ENCODE measurements around the gene WDR82. TPM values are rescaled to one million over a fixed set of nuclear protein-coding genes. Genes with fewer than 3 reads are reported as not detected.
A peak's percentile ranks its signal among the peaks of the same experiment; 100 is the strongest.

WDR82 gene
- total and polyA plus RNA-seq, 9 of the 15 experiments (the other 6 are each of a cell fraction or from before 2014, with no cell fraction given), result 6.4 to 62.9 (median 37.1) TPM

GRCh38 chr3:52277972-52278509 lies 408 bp downstream of the WDR82 start (continued):
- TF ChIP-seq ZNF224 (CRISPR knock-in tag; IDR thresholded peaks at IDR 0.05), result no peak
- TF ChIP-seq SRSF7 (optimal IDR thresholded peaks at IDR 0.05; ENCODE audit: low read depth, low read length), result no peak
- TF ChIP-seq RBM22 (IDR thresholded peaks at IDR 0.05; ENCODE audit: low read depth, low read length, poor library complexity, severe bottlenecking), result peak; percentile 25
- no peak for TF ChIP-seq CBFA2T2 (conservative IDR thresholded peaks at IDR 0.05)
- TF ChIP-seq, protein P1, sequence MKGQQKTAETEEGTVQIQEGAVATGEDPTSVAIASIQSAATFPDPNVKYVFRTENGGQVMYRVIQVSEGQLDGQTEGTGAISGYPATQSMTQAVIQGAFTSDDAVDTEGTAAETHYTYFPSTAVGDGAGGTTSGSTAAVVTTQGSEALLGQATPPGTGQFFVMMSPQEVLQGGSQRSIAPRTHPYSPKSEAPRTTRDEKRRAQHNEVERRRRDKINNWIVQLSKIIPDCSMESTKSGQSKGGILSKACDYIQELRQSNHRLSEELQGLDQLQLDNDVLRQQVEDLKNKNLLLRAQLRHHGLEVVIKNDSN (CRISPR knock-in tag; IDR thresholded peaks at IDR 0.05), result no peak
- no peak for TF ChIP-seq CREBBP (IDR thresholded peaks at IDR 0.05; ENCODE audit: low read depth, low read length)
- no peak for TF ChIP-seq FOSL1 (tag; conservative IDR thresholded peaks at IDR 0.05)
- TF ChIP-seq, protein P2, sequence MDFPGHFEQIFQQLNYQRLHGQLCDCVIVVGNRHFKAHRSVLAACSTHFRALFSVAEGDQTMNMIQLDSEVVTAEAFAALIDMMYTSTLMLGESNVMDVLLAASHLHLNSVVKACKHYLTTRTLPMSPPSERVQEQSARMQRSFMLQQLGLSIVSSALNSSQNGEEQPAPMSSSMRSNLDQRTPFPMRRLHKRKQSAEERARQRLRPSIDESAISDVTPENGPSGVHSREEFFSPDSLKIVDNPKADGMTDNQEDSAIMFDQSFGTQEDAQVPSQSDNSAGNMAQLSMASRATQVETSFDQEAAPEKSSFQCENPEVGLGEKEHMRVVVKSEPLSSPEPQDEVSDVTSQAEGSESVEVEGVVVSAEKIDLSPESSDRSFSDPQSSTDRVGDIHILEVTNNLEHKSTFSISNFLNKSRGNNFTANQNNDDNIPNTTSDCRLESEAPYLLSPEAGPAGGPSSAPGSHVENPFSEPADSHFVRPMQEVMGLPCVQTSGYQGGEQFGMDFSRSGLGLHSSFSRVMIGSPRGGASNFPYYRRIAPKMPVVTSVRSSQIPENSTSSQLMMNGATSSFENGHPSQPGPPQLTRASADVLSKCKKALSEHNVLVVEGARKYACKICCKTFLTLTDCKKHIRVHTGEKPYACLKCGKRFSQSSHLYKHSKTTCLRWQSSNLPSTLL (IDR thresholded peaks at IDR 0.05), result no peak
- no peak for TF ChIP-seq TAF1 (IDR thresholded peaks at IDR 0.05; ENCODE audit: control insufficient read depth, extremely low read depth, insufficient read depth, low read length, severe bottlenecking)
- TF ChIP-seq ZNF830 (CRISPR knock-in tag; IDR thresholded peaks at IDR 0.05), result no peak
- TF ChIP-seq, protein P3, sequence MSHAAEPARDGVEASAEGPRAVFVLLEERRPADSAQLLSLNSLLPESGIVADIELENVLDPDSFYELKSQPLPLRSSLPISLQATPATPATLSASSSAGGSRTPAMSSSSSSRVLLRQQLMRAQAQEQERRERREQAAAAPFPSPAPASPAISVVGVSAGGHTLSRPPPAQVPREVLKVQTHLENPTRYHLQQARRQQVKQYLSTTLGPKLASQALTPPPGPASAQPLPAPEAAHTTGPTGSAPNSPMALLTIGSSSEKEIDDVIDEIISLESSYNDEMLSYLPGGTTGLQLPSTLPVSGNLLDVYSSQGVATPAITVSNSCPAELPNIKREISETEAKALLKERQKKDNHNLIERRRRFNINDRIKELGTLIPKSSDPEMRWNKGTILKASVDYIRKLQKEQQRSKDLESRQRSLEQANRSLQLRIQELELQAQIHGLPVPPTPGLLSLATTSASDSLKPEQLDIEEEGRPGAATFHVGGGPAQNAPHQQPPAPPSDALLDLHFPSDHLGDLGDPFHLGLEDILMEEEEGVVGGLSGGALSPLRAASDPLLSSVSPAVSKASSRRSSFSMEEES (CRISPR knock-in tag; IDR thresholded peaks at IDR 0.05), result no peak
- TF ChIP-seq, protein P4, sequence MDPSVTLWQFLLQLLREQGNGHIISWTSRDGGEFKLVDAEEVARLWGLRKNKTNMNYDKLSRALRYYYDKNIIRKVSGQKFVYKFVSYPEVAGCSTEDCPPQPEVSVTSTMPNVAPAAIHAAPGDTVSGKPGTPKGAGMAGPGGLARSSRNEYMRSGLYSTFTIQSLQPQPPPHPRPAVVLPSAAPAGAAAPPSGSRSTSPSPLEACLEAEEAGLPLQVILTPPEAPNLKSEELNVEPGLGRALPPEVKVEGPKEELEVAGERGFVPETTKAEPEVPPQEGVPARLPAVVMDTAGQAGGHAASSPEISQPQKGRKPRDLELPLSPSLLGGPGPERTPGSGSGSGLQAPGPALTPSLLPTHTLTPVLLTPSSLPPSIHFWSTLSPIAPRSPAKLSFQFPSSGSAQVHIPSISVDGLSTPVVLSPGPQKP (CRISPR knock-in tag; IDR thresholded peaks at IDR 0.05), result no peak
- TF ChIP-seq GATAD2B (IDR thresholded peaks at IDR 0.05; ENCODE audit: borderline replicate concordance), result peak; percentile 10; the same call in 1 of the 2 replicates
- no peak for TF ChIP-seq HNRNPLL (IDR thresholded peaks at IDR 0.05; ENCODE audit: low read depth, low read length, poor library complexity, severe bottlenecking)
- no peak for TF ChIP-seq EHMT2 (IDR thresholded peaks at IDR 0.05)
- TF ChIP-seq CHD1 (IDR thresholded peaks at IDR 0.05; ENCODE audit: low read length), result peak; percentile 90
- no peak for TF ChIP-seq LCOR (CRISPR knock-in tag; IDR thresholded peaks at IDR 0.05)
- TF ChIP-seq, protein P5, sequence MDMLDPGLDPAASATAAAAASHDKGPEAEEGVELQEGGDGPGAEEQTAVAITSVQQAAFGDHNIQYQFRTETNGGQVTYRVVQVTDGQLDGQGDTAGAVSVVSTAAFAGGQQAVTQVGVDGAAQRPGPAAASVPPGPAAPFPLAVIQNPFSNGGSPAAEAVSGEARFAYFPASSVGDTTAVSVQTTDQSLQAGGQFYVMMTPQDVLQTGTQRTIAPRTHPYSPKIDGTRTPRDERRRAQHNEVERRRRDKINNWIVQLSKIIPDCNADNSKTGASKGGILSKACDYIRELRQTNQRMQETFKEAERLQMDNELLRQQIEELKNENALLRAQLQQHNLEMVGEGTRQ (CRISPR knock-in tag; IDR thresholded peaks at IDR 0.05), result no peak
- TF ChIP-seq U2AF1 (optimal IDR thresholded peaks at IDR 0.05; ENCODE audit: low read depth, low read length), result no peak
- no peak for TF ChIP-seq ZBTB17 (CRISPR knock-in tag; IDR thresholded peaks at IDR 0.05)
- TF ChIP-seq, protein P6, sequence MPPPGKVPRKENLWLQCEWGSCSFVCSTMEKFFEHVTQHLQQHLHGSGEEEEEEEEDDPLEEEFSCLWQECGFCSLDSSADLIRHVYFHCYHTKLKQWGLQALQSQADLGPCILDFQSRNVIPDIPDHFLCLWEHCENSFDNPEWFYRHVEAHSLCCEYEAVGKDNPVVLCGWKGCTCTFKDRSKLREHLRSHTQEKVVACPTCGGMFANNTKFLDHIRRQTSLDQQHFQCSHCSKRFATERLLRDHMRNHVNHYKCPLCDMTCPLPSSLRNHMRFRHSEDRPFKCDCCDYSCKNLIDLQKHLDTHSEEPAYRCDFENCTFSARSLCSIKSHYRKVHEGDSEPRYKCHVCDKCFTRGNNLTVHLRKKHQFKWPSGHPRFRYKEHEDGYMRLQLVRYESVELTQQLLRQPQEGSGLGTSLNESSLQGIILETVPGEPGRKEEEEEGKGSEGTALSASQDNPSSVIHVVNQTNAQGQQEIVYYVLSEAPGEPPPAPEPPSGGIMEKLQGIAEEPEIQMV (tag; conservative IDR thresholded peaks at IDR 0.05; ENCODE audit: low read depth), result no peak
